BE2C (cell line): Measurements from ENCODE around the gene TUFM.
A peak's percentile ranks its signal among the peaks of the same experiment; 100 is the strongest.
"Not testable (repeated sequence)": the region's sequence is repeated elsewhere in the genome, so short reads cannot be mapped to it uniquely, and the experiment has no call there.

Source experiments
- DNase-seq: peaks from one replicate; pipeline ENCODE4 v3.0.0-alpha.2; 2020
- H3K27me3 ChIP-seq: fragments of 250-450 bp; sonication (Bioruptor Pico); 2 replicates; pipeline ENCODE4 v1.5.1; 2020; ENCODE audit warnings: mild to moderate bottlenecking
- H3K36me3 ChIP-seq: fragments of 250-450 bp; sonication (Bioruptor Pico); 2 replicates; pipeline ENCODE4 v1.5.1; 2020; ENCODE audit warnings: mild to moderate bottlenecking
- H3K4me1 ChIP-seq: fragments of 250-450 bp; sonication (Bioruptor Pico); 2 replicates; pipeline ENCODE4 v1.5.1; 2020
- H3K4me3 ChIP-seq: 2 replicates; pipeline ENCODE4 v1.5.1; 2011; ENCODE audit warnings: low read depth, low read length
- H3K9me3 ChIP-seq: fragments of 250-450 bp; sonication (Bioruptor Pico); 2 replicates; pipeline ENCODE4 v1.5.1; 2020
- CTCF ChIP-seq: IDR thresholded peaks from 2 replicates; pipeline ENCODE4 v1.5.1; 2012; ENCODE audit warnings: mild to moderate bottlenecking, low read depth, low read length

The TUFM gene

GRCh38 chr16:28823291-28823872 is 22.8 kb downstream of the TUFM start:
- no peak for TF ChIP-seq CTCF
- peaks cover 43% of the 10 kb centered on the region for H3K36me3 ChIP-seq
- no peaks in the 10 kb centered on the region for H3K4me1 ChIP-seq
- no peaks in the 10 kb centered on the region for H3K9me3 ChIP-seq
- peak overlapping the region; percentile 82 for H3K4me3 ChIP-seq
- no peaks in the 10 kb centered on the region for H3K27me3 ChIP-seq
- peak; percentile 33 for DNase-seq

- peak; percentile 95 for DNase-seq
- H3K4me3 ChIP-seq = peak within 1 kb of the TSS; percentile 82
- H3K9me3 ChIP-seq = no peaks in the 10 kb centered on the region
These were observed 23.4 kb downstream of the TUFM start, which contains the start of gene ATXN2L for GRCh38 chr16:28822520-28823290. Gene ATXN2L, plus strand, starts transcription at chr16:28822999. Its CDS starts 261 bp downstream, at chr16:28823260.

GRCh38 chr16:28821874-28822519 is 24.2 kb downstream of the TUFM start:
- no peak for DNase-seq
- peak overlapping the region; percentile 82 for H3K4me3 ChIP-seq
- peaks cover 30% of the 10 kb centered on the region for H3K36me3 ChIP-seq
- H3K4me1 ChIP-seq = no peaks in the 10 kb centered on the region
- no peak for TF ChIP-seq CTCF
- H3K9me3 ChIP-seq = no peaks in the 10 kb centered on the region
- H3K27me3 ChIP-seq = no peaks in the 10 kb centered on the region

More at GRCh38 chr16:28822520-28823290, 23.4 kb downstream of the TUFM start, which contains the start of gene ATXN2L:
- H3K27me3 ChIP-seq = no peaks in the 10 kb centered on the region
- TF ChIP-seq CTCF = no peak
- H3K4me1 ChIP-seq = no peaks in the 10 kb centered on the region
- peaks cover 37% of the 10 kb centered on the region for H3K36me3 ChIP-seq

- not testable (repeated sequence) for H3K27me3 ChIP-seq, H3K9me3 ChIP-seq, H3K4me1 ChIP-seq, H3K4me3 ChIP-seq, DNase-seq
- H3K36me3 ChIP-seq = peaks cover 16% of the 10 kb centered on the region
These were observed 25.6 kb downstream of the TUFM start for GRCh38 chr16:28820546-28820945.

GRCh38 chr16:28820016-28820415 is 26.1 kb downstream of the TUFM start:
- Histone ChIP-seq H3K4me1 (no peaks in the 10 kb centered on the region), H3K4me3 (no peak overlapping the region), H3K36me3 (peaks cover 10% of the 10 kb centered on the region), H3K27me3 (no peaks in the 10 kb centered on the region), H3K9me3 (no peaks in the 10 kb centered on the region)
- no peak for TF ChIP-seq CTCF
- no peak for DNase-seq

- not testable (repeated sequence) for DNase-seq, H3K9me3 ChIP-seq, H3K27me3 ChIP-seq, H3K36me3 ChIP-seq, H3K4me1 ChIP-seq, H3K4me3 ChIP-seq
These were observed 38.6 kb downstream of the TUFM start for GRCh38 chr16:28807445-28808120.
